ENCODE results near the gene TXNDC11. TPM values are rescaled to one million over a fixed set of nuclear protein-coding genes. Genes with fewer than 3 reads are reported as not detected.
A peak's percentile ranks its signal among the peaks of the same experiment; 100 is the strongest.
"Not testable (repeated sequence)": the region's sequence is repeated elsewhere in the genome, so short reads cannot be mapped to it uniquely, and the experiment has no call there.

The TXNDC11 gene, protein sequence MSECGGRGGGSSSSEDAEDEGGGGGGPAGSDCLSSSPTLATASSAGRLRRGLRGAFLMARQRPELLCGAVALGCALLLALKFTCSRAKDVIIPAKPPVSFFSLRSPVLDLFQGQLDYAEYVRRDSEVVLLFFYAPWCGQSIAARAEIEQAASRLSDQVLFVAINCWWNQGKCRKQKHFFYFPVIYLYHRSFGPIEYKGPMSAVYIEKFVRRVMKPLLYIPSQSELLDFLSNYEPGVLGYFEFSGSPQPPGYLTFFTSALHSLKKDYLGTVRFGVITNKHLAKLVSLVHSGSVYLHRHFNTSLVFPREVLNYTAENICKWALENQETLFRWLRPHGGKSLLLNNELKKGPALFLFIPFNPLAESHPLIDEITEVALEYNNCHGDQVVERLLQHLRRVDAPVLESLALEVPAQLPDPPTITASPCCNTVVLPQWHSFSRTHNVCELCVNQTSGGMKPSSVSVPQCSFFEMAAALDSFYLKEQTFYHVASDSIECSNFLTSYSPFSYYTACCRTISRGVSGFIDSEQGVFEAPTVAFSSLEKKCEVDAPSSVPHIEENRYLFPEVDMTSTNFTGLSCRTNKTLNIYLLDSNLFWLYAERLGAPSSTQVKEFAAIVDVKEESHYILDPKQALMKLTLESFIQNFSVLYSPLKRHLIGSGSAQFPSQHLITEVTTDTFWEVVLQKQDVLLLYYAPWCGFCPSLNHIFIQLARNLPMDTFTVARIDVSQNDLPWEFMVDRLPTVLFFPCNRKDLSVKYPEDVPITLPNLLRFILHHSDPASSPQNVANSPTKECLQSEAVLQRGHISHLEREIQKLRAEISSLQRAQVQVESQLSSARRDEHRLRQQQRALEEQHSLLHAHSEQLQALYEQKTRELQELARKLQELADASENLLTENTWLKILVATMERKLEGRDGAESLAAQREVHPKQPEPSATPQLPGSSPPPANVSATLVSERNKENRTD
- total RNA-seq: 55.7 TPM

GRCh38 chr16:11742536-11743307 is at the start of gene TXNDC11:
TSS of gene TXNDC11 (minus strand) at chr16:11742857. CDS start at chr16:11742730, 127 bp downstream.
- peak; percentile 99 for DNase-seq (ENCODE audit: low spot score)

GRCh38 chr16:11791144-11791828 is 48.6 kb upstream of the TXNDC11 start:
- no peak for DNase-seq (ENCODE audit: low spot score)

GRCh38 chr16:11788914-11789313 is 46.3 kb upstream of the TXNDC11 start:
- no peak for DNase-seq (ENCODE audit: low spot score)

GRCh38 chr16:11784980-11785599 is 42.4 kb upstream of the TXNDC11 start:
- not testable (repeated sequence) for DNase-seq (ENCODE audit: low spot score)

- DNase-seq (ENCODE audit: low spot score): not testable (repeated sequence)
These were observed 41.7 kb upstream of the TXNDC11 start for GRCh38 chr16:11784381-11784780.

- DNase-seq (ENCODE audit: low spot score): no peak
These were observed 41.3 kb upstream of the TXNDC11 start for GRCh38 chr16:11784038-11784369.

DNA sequence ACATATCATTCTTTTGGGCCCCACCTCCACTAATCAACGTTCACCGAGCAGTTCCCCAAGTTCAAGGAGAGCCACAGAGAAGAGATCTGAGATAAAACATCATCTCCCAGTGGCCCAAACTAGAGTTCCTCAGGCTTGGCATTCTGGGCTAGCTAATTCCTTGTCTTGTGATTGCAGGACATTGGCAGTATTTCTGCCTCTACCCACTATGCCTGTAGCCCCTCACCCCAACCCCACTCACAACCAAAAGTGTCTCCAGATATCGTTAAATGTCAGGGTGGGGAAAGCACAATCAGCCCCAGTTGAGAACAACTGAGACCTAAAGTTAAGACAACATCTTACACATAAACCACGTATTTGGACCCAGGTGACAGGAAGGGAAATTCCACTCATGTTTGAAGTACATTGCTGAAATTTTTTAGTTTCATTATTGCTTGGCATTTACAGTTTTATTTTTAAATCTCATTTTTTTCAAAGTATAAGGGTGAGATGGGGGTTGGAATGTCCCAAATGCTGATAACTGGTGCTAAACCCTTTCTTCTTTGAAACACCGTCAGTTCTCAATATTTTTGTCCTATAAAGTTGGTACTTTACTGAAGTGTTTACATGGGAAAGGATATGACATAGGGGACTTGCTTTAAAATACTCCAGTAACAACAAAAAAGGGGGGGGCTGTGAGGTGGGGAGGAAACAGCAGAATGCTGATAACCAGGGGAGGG is 40.8 kb upstream of the TXNDC11 start:
- DNase-seq (ENCODE audit: low spot score): no peak

- DNase-seq (ENCODE audit: low spot score): no peak
These were observed 39.1 kb upstream of the TXNDC11 start for GRCh38 chr16:11781773-11782172.

GRCh38 chr16:11780991-11781680 is 38.5 kb upstream of the TXNDC11 start:
- no peak for DNase-seq (ENCODE audit: low spot score)

- no peak for DNase-seq (ENCODE audit: low spot score)
These were observed 36.4 kb upstream of the TXNDC11 start for GRCh38 chr16:11779074-11779473.

DNA sequence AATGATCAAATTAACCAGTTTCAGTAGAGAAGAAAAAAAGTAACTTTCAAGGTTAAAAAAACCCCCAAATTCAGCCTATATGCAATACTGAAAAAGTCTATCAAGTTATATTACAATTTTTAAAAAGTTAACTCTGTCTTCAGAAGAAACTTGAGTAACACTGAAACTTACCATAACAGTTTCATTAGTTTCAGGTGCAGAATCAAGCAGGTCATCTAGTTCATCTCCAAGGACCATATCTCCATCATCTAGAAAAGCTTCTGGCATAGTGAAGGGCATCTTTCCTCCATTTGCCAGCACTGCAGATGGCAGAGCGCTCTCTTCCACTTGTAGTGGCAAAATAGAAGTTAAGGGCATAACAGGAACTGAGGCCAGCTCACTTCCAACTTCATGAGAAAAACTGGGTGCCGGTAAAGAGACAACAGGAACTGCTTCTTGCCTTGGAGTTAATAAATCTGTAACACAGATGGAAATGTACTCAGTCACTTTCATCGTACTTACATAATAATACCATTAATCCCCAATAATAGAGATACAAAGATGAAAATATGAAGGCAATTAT is 31.5 kb upstream of the TXNDC11 start:
- DNase-seq (ENCODE audit: low spot score): no peak

GRCh38 chr16:11768849-11769248 is 26.2 kb upstream of the TXNDC11 start:
- no peak for DNase-seq (ENCODE audit: low spot score)

DNA sequence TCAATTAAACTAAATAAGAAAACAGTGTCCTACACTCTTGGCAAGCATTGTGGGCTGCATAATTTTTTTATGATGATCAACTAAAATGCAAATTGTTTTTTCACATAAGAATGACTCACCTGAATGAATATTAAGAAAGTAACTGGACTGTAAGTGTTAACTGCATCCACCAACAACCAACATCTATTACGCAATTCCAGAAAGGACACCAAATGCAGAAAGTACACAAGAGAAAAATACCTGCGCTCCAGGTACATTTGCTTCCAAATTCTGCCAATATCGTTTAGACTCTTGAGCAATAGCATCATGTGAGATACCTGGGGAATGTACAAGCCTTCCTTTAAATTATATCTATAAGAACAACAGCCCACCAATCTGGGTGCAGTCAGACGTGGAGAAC is 19.8 kb upstream of the TXNDC11 start:
- DNase-seq (ENCODE audit: low spot score): no peak

DNA sequence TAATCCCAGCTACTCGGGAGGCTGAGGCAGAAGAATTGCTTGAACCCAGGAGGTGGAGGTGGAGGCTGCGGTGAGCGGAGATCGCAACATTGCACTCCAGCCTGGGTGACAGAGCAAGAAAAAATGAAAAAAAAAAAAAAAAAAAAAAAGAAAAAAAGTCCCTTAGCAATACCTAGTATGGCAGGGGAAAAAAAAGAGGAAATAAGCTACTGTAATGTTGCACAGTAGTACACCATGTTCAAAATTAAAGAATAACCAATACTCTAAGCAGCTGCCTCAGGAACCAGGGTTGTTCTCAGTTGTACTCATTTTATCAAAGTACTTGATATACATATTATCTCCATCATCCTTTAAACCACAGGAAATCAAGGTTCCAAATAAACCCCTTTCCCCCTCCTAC is 17.3 kb upstream of the TXNDC11 start:
- DNase-seq (ENCODE audit: low spot score): no peak

DNA sequence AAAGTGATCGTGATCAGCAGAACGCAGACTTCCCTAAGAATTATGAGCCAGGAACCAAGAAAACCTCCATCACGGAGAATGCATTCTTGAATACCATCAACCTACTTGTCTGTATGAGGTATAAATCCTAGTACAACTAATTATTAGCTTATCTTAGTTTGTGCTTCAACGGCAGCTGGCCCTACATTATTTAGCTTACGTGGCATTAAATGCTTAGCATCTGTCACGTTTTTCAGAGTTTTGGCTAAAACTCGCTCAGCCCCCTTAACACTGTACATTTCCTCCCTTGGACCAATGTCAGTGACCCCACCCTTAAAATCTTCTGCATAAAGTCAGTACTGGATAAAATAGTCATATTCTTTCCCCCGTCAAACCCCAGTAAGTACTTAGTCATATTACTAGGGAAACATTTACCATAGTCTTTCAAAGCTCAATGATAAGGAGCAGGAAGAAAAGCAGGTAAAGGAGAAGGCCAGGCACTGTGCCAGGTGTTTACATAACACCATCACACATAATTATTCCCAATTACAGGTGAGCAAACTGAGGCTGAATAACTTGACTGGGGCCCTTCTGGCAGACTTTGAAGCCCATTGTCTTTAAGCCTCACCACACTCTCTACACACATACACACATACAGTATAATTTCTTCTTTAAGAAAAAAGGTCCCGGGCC is 16.6 kb upstream of the TXNDC11 start:
- peak; percentile 72 for DNase-seq (ENCODE audit: low spot score)

DNA sequence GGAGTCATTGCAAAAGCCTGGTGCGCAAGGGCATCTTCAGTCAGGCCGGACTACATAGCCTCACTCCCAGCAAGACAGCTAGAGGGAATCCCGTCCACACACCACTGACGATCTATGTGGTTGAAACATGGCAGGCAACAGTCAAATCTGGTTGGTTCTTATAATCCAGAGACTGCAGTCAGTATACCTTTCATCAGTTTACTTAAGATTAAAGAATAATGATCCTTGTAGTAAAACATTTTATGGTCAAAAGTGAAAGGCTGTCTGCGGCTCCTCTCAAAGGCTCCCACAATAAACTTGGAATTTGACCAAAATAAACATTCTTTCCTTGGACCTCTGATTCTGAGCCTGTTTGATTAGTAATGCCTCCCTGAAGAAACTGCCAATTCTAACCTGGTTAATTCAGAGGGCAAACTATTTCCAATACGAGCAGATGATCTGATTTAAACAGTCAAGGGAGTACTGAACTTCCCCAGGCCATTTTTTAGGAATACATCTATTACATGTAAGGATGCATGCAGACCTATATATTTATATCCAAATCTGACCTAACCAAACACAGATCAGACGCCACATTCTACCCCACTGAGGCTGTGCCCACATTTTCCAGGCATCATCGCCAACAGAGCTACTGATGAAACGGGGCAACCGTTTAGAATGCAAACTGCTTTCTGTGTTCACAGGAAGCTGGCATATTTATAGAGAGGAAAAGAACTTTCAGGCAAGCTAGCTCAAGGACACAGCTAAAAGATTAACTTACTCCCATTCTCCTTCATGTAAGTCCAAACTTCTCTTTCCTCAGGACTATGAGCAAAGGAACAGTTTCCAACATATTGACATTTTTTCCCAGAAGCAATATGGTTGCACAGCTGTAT is 15.3 kb upstream of the TXNDC11 start:
- peak; percentile 50 for DNase-seq (ENCODE audit: low spot score)

DNA sequence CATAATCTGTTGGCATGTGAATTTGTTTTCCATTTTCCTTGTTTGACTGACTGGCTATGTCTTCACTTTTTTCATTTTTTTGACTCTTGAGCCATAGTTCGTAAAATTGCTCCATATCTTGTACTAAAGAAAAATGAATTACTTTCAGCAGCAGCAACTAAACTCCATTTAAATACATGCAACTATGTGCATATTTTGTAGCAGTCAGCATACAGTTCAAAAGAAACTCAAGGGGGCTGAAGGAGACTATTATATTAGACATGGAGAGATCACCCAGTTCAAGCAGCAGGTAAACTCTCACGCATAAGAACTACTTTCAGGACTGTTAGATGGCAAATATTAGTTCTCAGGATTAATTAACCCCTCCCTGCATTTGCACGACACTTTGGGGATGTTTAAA is 13.6 kb upstream of the TXNDC11 start:
- DNase-seq (ENCODE audit: low spot score): no peak

All from mucosa of gallbladder (tissue), 1 donor.